Activated CD4-positive, alpha-beta T cell treated with anti-CD3 and anti-CD28 coated beads for 36 hours (primary cell): ENCODE results near the gene PLAC1. TPM values are rescaled to one million over a fixed set of nuclear protein-coding genes. Genes with fewer than 3 reads are reported as not detected.

Experiments used
- ATAC-seq: fragments of 200-7000 bp; cut with Tn5 transposase; one replicate; pipeline ENCODE4 v1.10.0; 2021; ENCODE audit warnings: mild to moderate bottlenecking, moderate library complexity
- CTCF ChIA-PET: fragments of 350-600 bp; sonication (Branson Sonifier 250); formaldehyde crosslinking; loops from one replicate; lab custom pipeline; 2021; ENCODE audit warnings: antibody characterized with exemption; lab: Charles Lee
- POLR2A ChIA-PET: fragments of 350-600 bp; sonication (Branson Sonifier 250); formaldehyde crosslinking; loops from one replicate; lab custom pipeline; 2021; ENCODE audit warnings: antibody characterized with exemption, inconsistent platforms; lab: Charles Lee
- DNase-seq: peaks from one replicate; pipeline ENCODE4 v3.0.0-alpha.2; 2020
- H3K27ac Mint-ChIP-seq: one replicate; pipeline ENCODE4 v1.8.0; 2021; ENCODE audit warnings: mixed read lengths
- H3K27me3 Mint-ChIP-seq: one replicate; pipeline ENCODE4 v1.8.0; 2021; ENCODE audit warnings: mixed read lengths
- H3K36me3 Mint-ChIP-seq: one replicate; pipeline ENCODE4 v1.8.0; 2021; ENCODE audit warnings: low read depth, mixed read lengths
- H3K4me1 Mint-ChIP-seq: one replicate; pipeline ENCODE4 v1.8.0; 2021; ENCODE audit warnings: mixed read lengths
- H3K4me3 Mint-ChIP-seq: one replicate; pipeline ENCODE4 v1.8.0; 2021; ENCODE audit warnings: mild to moderate bottlenecking, moderate library complexity, mixed read lengths
- H3K9me3 Mint-ChIP-seq: one replicate; pipeline ENCODE4 v1.8.0; 2021; ENCODE audit warnings: low read depth, mixed read lengths
- intact Hi-C, 2 experiments: fragments of 100-400 bp; cut with DNase I in 1 of 2; cut with micrococcal nuclease in 1 of 2; formaldehyde crosslinking; loops; one replicate each; pipeline versions ENCODE4 v1.14.2 to v1.15.1; 2022 to 2024; cut with DNase I, micrococcal nuclease
- total RNA-seq, 2 experiments: library from RNA; stranded (reverse); gene quantifications; one replicate each; pipeline ENCODE4 v1.2.3, GENCODE V29; 2021

The PLAC1 gene, protein sequence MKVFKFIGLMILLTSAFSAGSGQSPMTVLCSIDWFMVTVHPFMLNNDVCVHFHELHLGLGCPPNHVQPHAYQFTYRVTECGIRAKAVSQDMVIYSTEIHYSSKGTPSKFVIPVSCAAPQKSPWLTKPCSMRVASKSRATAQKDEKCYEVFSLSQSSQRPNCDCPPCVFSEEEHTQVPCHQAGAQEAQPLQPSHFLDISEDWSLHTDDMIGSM
- under 1 TPM in 1 of 2 experiments, not detected in 1; 0.18 TPM for total RNA-seq

- DNase-seq (no peak), ATAC-seq (no peak)
- intact Hi-C loops: no loop called here
- ChIA-PET POLR2A (no interaction called here), CTCF (no interaction called here)
- peaks cover 14% of the 10 kb centered on the region for H3K4me1 Mint-ChIP-seq
- no peaks in the 10 kb centered on the region for H3K9me3 Mint-ChIP-seq
- H3K27me3 Mint-ChIP-seq: peaks cover 26% of the 10 kb centered on the region
- no peaks in the 10 kb centered on the region for H3K36me3 Mint-ChIP-seq
- H3K4me3 Mint-ChIP-seq: no peak within 1 kb of the TSS
- no peak within 1 kb of the TSS for H3K27ac Mint-ChIP-seq
These were observed at the start of gene PLAC1 for GRCh38 chrX:134658002-134658759. PLAC1 (minus strand) TSS chrX:134658471; CDS start chrX:134566682, 91,789 bp downstream.

DNA sequence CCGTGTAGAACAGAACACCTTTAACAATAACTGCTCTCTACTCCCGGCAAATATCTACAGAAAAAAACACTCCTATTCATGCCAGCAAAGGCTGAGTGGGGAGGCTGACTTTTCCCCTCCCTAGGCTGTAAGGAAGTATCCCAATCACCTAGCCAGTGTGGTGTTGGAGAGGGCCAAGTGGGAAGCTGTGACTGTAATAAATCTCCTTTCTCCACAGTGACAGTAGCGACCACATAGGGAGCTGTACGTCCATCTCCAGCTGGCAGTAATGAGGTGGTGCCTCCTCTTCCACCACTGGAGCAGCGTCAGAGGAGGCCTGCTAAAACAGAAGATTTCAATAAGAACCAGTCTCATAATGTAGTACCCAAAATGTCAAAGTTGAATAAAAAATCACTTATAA, 47.9 kb upstream of the PLAC1 start:
- Mint-ChIP-seq H3K4me1 (no peaks in the 10 kb centered on the region), H3K9me3 (no peaks in the 10 kb centered on the region), H3K36me3 (no peaks in the 10 kb centered on the region), H3K27ac (no peak overlapping the region), H3K4me3 (no peak overlapping the region), H3K27me3 (peaks cover 4% of the 10 kb centered on the region)
- ATAC-seq: no peak
- ChIA-PET CTCF (no interaction called here), POLR2A (interaction anchor here (0.6 kb wide), 1 partner anchor 1499 kb away, joined by 3 read pairs; no protein-coding TSS in a partner anchor)
- DNase-seq: no peak
- intact Hi-C loops: no loop called here

- DNase-seq (no peak), ATAC-seq (no peak)
- Mint-ChIP-seq H3K4me1 (no peaks in the 10 kb centered on the region), H3K4me3 (no peak overlapping the region), H3K27ac (no peak overlapping the region), H3K27me3 (peaks cover 9% of the 10 kb centered on the region), H3K36me3 (no peaks in the 10 kb centered on the region), H3K9me3 (no peaks in the 10 kb centered on the region)
- intact Hi-C loops: no loop called here
- ChIA-PET POLR2A (no interaction called here), CTCF (no interaction called here)
These were observed 37.7 kb upstream of the PLAC1 start for GRCh38 chrX:134695999-134696398.

DNA sequence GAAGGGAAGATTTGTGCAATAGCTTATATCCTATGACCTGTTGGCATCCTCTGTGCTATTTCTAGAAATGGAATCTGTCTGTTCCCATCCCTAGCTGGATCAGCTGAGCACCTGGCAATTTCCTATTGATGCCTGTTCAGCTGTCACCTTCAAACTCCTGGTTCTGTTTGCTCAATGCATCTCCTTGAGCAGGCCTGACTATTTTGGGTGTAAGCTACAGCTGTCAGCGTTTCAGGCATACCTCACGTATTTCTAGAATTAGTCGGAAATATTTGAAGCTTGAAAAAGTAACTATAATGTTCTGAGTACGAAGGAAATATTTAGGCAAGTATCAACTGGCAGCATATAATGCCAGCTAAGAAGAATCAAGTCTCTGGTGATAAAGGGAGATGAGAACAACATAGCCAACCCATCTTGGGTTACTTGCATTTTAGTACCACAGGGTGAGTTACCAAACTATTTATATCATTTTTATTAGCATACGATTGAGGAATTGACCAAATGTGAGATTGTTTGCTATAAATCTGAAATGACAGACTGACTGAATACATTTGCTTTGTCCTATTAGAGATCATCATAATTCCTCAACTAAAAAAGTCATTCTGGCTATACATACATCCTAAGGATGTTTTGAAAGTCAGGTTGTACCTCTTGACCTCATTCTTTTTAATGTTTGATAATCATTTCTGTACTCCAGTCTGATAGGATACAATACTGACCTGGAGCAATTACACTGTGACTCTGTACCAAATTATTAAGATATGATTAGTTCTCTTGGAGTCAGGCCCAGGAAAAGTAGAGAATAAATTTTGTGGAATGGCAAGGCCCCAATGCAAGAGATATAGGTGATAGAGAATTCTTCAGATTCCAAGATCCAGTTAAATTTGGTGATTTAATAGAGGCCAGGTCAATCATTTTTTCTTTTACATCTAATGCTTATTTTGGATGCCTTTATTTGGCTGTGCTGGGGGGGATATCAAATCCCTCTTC, 36.4 kb upstream of the PLAC1 start:
- intact Hi-C loops: no loop called here
- Mint-ChIP-seq H3K4me3 (no peak overlapping the region), H3K9me3 (no peaks in the 10 kb centered on the region), H3K27ac (no peak overlapping the region), H3K27me3 (peaks cover 6% of the 10 kb centered on the region), H3K4me1 (no peaks in the 10 kb centered on the region), H3K36me3 (no peaks in the 10 kb centered on the region)
- ATAC-seq (no peak), DNase-seq (no peak)
- POLR2A ChIA-PET: no interaction called here
- CTCF ChIA-PET: no interaction called here

DNA sequence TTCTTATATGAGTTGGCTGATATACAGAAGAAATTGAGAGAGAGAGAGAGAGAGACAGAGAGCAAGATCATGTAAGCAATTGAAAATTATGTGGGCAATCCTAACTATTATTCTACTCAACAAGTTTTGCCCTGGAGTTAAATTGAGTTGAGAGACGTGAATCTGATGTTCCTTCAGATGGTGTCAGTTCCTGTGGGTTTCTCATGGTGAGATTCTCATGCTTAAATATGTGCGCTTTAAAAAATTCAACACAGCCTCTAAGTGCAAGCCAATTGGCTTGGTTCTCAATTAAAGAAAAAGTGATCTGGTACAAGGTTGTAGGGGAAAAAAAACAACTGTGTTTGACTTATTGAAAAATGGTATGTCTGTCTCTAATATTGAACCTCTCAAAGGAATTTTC, 35.4 kb upstream of the PLAC1 start:
- Mint-ChIP-seq H3K4me3 (no peak overlapping the region), H3K36me3 (no peaks in the 10 kb centered on the region)
- intact Hi-C loops: no loop called here

GRCh38 chrX:134692990-134693389, 34.7 kb upstream of the PLAC1 start:
- no peak overlapping the region for H3K4me3 Mint-ChIP-seq
- DNase-seq (no peak), ATAC-seq (no peak)
- no peaks in the 10 kb centered on the region for H3K36me3 Mint-ChIP-seq
- H3K27ac Mint-ChIP-seq: no peak overlapping the region
- H3K9me3 Mint-ChIP-seq: no peaks in the 10 kb centered on the region
- intact Hi-C loops: no loop called here
- no peaks in the 10 kb centered on the region for H3K4me1 Mint-ChIP-seq
- CTCF ChIA-PET: no interaction called here
- POLR2A ChIA-PET: no interaction called here
- H3K27me3 Mint-ChIP-seq: peaks cover 9% of the 10 kb centered on the region

More for the DNA sequence above, 35.4 kb upstream of the PLAC1 start:
- H3K27me3 Mint-ChIP-seq: peaks cover 9% of the 10 kb centered on the region
- POLR2A ChIA-PET: no interaction called here
- DNase-seq (no peak), ATAC-seq (no peak)
- H3K4me1 Mint-ChIP-seq: no peaks in the 10 kb centered on the region
- CTCF ChIA-PET: no interaction called here
- no peak overlapping the region for H3K27ac Mint-ChIP-seq
- no peaks in the 10 kb centered on the region for H3K9me3 Mint-ChIP-seq

- Mint-ChIP-seq H3K9me3 (no peaks in the 10 kb centered on the region), H3K36me3 (no peaks in the 10 kb centered on the region), H3K27ac (no peak overlapping the region), H3K27me3 (peaks cover 9% of the 10 kb centered on the region), H3K4me1 (no peaks in the 10 kb centered on the region), H3K4me3 (no peak overlapping the region)
- no peak for DNase-seq
- ATAC-seq: no peak
- intact Hi-C loops: no loop called here
- ChIA-PET CTCF (no interaction called here), POLR2A (no interaction called here)
These were observed 34.0 kb upstream of the PLAC1 start for GRCh38 chrX:134692233-134692632.

- POLR2A ChIA-PET: no interaction called here
- no peak overlapping the region for H3K4me3 Mint-ChIP-seq
- H3K4me1 Mint-ChIP-seq: no peaks in the 10 kb centered on the region
- no peak for DNase-seq
- intact Hi-C loops: no loop called here
- H3K9me3 Mint-ChIP-seq: no peaks in the 10 kb centered on the region
- H3K36me3 Mint-ChIP-seq: no peaks in the 10 kb centered on the region
- CTCF ChIA-PET: no interaction called here
- peaks cover 9% of the 10 kb centered on the region for H3K27me3 Mint-ChIP-seq
- H3K27ac Mint-ChIP-seq: no peak overlapping the region
- no peak for ATAC-seq
These were observed 33.2 kb upstream of the PLAC1 start for GRCh38 chrX:134691453-134691852.

GRCh38 chrX:134688839-134689238, 30.6 kb upstream of the PLAC1 start:
- Mint-ChIP-seq H3K27me3 (peaks cover 9% of the 10 kb centered on the region), H3K4me1 (no peaks in the 10 kb centered on the region), H3K9me3 (no peaks in the 10 kb centered on the region), H3K4me3 (no peak overlapping the region), H3K36me3 (no peaks in the 10 kb centered on the region), H3K27ac (no peak overlapping the region)
- ATAC-seq (no peak), DNase-seq (no peak)
- intact Hi-C loops: no loop called here
- ChIA-PET POLR2A (no interaction called here), CTCF (no interaction called here)

DNA sequence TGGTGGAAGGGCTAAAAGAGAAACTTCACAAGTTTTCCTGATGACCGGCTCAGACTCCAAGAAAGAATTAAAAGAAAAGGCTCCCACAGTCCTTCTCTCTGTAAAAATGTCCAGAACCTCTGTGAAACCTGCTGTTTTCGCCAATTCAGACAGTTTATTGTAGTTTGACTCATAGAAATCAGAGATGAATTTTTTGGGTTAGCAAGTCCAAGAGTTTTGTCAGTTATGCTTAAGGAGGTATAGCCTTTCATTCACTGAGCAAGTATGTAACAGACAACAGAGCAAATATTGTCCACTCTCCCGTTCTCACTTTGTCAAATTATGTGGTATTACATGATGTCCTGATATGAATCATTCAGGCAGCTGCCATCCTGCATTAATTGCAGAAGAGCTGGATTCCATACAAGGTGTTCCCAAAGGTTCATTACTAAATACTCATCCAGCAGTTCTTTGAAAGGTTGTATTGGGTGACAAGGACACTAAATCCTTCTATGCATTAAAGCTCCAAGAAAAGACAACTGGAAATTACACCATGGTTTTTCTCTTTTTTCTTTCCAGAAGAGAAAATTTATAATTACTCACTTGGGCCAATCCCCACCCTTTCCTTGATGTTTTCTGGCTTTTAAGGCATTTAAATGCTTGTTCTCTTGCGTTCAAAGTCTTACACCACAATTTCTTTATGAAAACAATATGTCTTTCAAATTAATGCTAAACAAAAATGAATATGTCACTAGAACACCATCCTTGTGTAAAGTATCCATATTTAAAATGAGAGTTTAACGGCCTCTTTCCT, 30.0 kb upstream of the PLAC1 start:
- Mint-ChIP-seq H3K4me3 (no peak overlapping the region), H3K27me3 (peaks cover 7% of the 10 kb centered on the region), H3K9me3 (no peaks in the 10 kb centered on the region), H3K27ac (no peak overlapping the region), H3K36me3 (no peaks in the 10 kb centered on the region), H3K4me1 (no peaks in the 10 kb centered on the region)
- CTCF ChIA-PET: no interaction called here
- DNase-seq (no peak), ATAC-seq (no peak)
- intact Hi-C loops: no loop called here
- POLR2A ChIA-PET: no interaction called here

- no peak overlapping the region for H3K4me3 Mint-ChIP-seq
- H3K9me3 Mint-ChIP-seq: no peaks in the 10 kb centered on the region
- ChIA-PET CTCF (no interaction called here), POLR2A (no interaction called here)
- intact Hi-C loops: no loop called here
- DNase-seq (no peak), ATAC-seq (no peak)
- H3K4me1 Mint-ChIP-seq: no peaks in the 10 kb centered on the region
- H3K27me3 Mint-ChIP-seq: peaks cover 5% of the 10 kb centered on the region
- no peaks in the 10 kb centered on the region for H3K36me3 Mint-ChIP-seq
- H3K27ac Mint-ChIP-seq: no peak overlapping the region
These were observed 27.4 kb upstream of the PLAC1 start for GRCh38 chrX:134685668-134686067.
